ENCODE results near the gene GNB2. TPM values are rescaled to one million over a fixed set of nuclear protein-coding genes. Genes with fewer than 3 reads are reported as not detected.
A peak's percentile ranks its signal among the peaks of the same experiment; 100 is the strongest.

GNB2 gene
- total and polyA plus RNA-seq, 2 of the 13 experiments (the other 11 are each of a cell fraction or from before 2014, with no cell fraction given): 48.3 to 67.1 TPM

DNA sequence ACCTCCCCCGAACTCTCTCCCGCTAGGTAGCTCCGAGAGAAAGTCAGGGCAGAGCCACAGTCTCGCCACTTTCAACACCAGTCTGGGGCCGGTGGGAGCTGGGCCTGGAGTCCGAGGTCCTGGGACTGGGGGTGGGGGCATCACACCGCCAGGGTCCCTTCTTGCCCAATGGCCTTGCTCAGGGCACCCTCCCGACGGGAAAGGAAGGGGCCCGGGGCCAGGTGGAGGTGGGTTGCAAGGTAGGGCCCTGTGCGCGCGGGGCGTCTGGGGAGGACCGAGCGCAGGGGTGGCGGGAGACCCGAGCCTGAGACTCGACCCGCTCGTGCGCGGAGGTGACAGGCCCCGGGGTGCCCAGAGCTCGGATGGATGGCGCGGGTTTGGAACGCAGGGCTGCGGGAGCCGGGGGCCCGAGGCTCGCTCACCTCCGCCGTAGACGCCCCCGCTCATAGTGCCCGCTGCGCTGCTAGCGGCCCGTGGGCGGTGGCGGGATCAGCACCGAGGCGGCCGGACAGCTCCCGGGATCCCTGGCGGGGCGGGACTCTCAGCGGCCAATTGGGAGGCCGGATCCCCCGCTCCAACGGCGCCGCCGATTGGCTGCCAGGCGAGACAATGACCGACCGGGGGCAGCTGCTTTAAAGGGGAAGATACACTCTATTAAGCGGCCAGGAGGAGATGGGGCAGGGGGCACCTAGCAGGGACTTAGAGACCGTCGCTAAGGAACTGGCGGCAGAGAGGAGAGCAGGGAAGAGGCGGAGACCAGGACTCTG, 17.4 kb upstream of the GNB2 start, which contains the start of gene ACTL6B (continued):
- TF ChIP-seq, protein P1, sequence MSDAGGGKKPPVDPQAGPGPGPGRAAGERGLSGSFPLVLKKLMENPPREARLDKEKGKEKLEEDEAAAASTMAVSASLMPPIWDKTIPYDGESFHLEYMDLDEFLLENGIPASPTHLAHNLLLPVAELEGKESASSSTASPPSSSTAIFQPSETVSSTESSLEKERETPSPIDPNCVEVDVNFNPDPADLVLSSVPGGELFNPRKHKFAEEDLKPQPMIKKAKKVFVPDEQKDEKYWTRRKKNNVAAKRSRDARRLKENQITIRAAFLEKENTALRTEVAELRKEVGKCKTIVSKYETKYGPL (CRISPR knock-in tag; IDR thresholded peaks at IDR 0.05): 0 out of 2 replicates have a peak, but pooled peaks have one; percentile 60
- TF ChIP-seq ZFYVE20 (CRISPR knock-in tag; IDR thresholded peaks at IDR 0.05; ENCODE audit: borderline replicate concordance, low read depth) (no peak; the same call in 1 of the 2 replicates), ARNT (IDR thresholded peaks at IDR 0.05) (no peak), NR2F6 (IDR thresholded peaks at IDR 0.05) (no peak), NR2F6 (CRISPR knock-in tag; IDR thresholded peaks at IDR 0.05) (no peak), RARA (CRISPR knock-in tag; IDR thresholded peaks at IDR 0.05) (peak; percentile 53), ZNF501 (CRISPR knock-in tag; IDR thresholded peaks at IDR 0.05) (peak; percentile 53; the same call in 1 of the 2 replicates), KDM1A (CRISPR knock-in tag; IDR thresholded peaks at IDR 0.05) (no peak), ZNF331 (CRISPR knock-in tag; IDR thresholded peaks at IDR 0.05) (peak; percentile 58; the same call in 1 of the 2 replicates), HDAC2 (CRISPR knock-in tag; IDR thresholded peaks at IDR 0.05) (0 out of 2 replicates have a peak, but pooled peaks have one; percentile 26), FOXJ3 (CRISPR knock-in tag; IDR thresholded peaks at IDR 0.05; ENCODE audit: borderline replicate concordance) (no peak), ZMYM3 (CRISPR knock-in tag; IDR thresholded peaks at IDR 0.05) (no peak), ATRX (CRISPR knock-in tag; IDR thresholded peaks at IDR 0.05; ENCODE audit: borderline replicate concordance) (no peak), SMC3 (IDR thresholded peaks at IDR 0.05; ENCODE audit: low read length) (no peak), MEIS2 (CRISPR knock-in tag; IDR thresholded peaks at IDR 0.05) (peak; percentile 80; the same call in 1 of the 2 replicates), ZNF737 (CRISPR knock-in tag; IDR thresholded peaks at IDR 0.05; ENCODE audit: borderline replicate concordance) (no peak), ZNF670 (CRISPR knock-in tag; IDR thresholded peaks at IDR 0.05; ENCODE audit: borderline replicate concordance) (0 out of 2 replicates have a peak, but pooled peaks have one; percentile 60), XBP1 (CRISPR knock-in tag; IDR thresholded peaks at IDR 0.05) (no peak), ETV6 (CRISPR knock-in tag; conservative IDR thresholded peaks at IDR 0.05) (peak; percentile 91), FOXC1 (CRISPR knock-in tag; IDR thresholded peaks at IDR 0.05; ENCODE audit: borderline replicate concordance) (peak; percentile 93; the same call in 1 of the 2 replicates), RFX3 (CRISPR knock-in tag; IDR thresholded peaks at IDR 0.05) (no peak), ZNF572 (CRISPR knock-in tag; IDR thresholded peaks at IDR 0.05) (no peak)
- TF ChIP-seq, protein P2, sequence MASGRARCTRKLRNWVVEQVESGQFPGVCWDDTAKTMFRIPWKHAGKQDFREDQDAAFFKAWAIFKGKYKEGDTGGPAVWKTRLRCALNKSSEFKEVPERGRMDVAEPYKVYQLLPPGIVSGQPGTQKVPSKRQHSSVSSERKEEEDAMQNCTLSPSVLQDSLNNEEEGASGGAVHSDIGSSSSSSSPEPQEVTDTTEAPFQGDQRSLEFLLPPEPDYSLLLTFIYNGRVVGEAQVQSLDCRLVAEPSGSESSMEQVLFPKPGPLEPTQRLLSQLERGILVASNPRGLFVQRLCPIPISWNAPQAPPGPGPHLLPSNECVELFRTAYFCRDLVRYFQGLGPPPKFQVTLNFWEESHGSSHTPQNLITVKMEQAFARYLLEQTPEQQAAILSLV (CRISPR knock-in tag; IDR thresholded peaks at IDR 0.05; ENCODE audit: borderline replicate concordance): peak; percentile 43; the same call in 1 of the 2 replicates
- TF ChIP-seq, protein P3, sequence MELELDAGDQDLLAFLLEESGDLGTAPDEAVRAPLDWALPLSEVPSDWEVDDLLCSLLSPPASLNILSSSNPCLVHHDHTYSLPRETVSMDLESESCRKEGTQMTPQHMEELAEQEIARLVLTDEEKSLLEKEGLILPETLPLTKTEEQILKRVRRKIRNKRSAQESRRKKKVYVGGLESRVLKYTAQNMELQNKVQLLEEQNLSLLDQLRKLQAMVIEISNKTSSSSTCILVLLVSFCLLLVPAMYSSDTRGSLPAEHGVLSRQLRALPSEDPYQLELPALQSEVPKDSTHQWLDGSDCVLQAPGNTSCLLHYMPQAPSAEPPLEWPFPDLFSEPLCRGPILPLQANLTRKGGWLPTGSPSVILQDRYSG (CRISPR knock-in tag; IDR thresholded peaks at IDR 0.05): 0 out of 2 replicates have a peak, but pooled peaks have one; percentile 75
- TF ChIP-seq, protein P4, sequence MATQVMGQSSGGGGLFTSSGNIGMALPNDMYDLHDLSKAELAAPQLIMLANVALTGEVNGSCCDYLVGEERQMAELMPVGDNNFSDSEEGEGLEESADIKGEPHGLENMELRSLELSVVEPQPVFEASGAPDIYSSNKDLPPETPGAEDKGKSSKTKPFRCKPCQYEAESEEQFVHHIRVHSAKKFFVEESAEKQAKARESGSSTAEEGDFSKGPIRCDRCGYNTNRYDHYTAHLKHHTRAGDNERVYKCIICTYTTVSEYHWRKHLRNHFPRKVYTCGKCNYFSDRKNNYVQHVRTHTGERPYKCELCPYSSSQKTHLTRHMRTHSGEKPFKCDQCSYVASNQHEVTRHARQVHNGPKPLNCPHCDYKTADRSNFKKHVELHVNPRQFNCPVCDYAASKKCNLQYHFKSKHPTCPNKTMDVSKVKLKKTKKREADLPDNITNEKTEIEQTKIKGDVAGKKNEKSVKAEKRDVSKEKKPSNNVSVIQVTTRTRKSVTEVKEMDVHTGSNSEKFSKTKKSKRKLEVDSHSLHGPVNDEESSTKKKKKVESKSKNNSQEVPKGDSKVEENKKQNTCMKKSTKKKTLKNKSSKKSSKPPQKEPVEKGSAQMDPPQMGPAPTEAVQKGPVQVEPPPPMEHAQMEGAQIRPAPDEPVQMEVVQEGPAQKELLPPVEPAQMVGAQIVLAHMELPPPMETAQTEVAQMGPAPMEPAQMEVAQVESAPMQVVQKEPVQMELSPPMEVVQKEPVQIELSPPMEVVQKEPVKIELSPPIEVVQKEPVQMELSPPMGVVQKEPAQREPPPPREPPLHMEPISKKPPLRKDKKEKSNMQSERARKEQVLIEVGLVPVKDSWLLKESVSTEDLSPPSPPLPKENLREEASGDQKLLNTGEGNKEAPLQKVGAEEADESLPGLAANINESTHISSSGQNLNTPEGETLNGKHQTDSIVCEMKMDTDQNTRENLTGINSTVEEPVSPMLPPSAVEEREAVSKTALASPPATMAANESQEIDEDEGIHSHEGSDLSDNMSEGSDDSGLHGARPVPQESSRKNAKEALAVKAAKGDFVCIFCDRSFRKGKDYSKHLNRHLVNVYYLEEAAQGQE (IDR thresholded peaks at IDR 0.05; ENCODE audit: borderline replicate concordance in 1 of 2, low read depth in 1 of 2, low read length in 2 of 2): peak; percentile 97 to 99
